ENCODE results near the gene MGST2.

- no peak for TF ChIP-seq CTCF (conservative IDR thresholded peaks at IDR 0.05)
- no peak for TF ChIP-seq EZH2 (IDR thresholded peaks at IDR 0.05; ENCODE audit: low read depth)
Observed at GRCh38 chr4:139686130-139686529, 20.5 kb downstream of the MGST2 start.
